K562 (cell line): ENCODE measurements around the gene ZFP69B. TPM values are rescaled to one million over a fixed set of nuclear protein-coding genes. Genes with fewer than 3 reads are reported as not detected.
A peak's percentile ranks its signal among the peaks of the same experiment; 100 is the strongest.

Source experiments
- CBX1 ChIP-seq: sonication (generic); IDR thresholded peaks from 2 replicates; pipeline ENCODE4 v1.6.1; 2016; ENCODE audit warnings: antibody characterized with exemption, low read depth, mild to moderate bottlenecking
- CBX5 ChIP-seq: IDR thresholded peaks from 2 replicates; pipeline ENCODE4 v1.6.1; 2014; ENCODE audit warnings: low read depth, borderline replicate concordance
- KLF1 ChIP-seq: fragments of 450-650 bp; IDR thresholded peaks from 2 replicates; pipeline ENCODE4 v1.6.1; 2016; ENCODE audit warnings: missing genetic modification characterization, missing compliant biosample characterization
- MAX ChIP-seq: sonication (generic); formaldehyde crosslinking; IDR thresholded peaks from 2 replicates; pipeline ENCODE4 v1.9.0; 2022; ENCODE audit warnings: mild to moderate bottlenecking, missing genetic modification reagents
- MTA3 ChIP-seq: fragments of 450-650 bp; formaldehyde crosslinking; IDR thresholded peaks from 2 replicates; pipeline ENCODE4 v1.6.1; 2017; ENCODE audit warnings: mild to moderate bottlenecking, borderline replicate concordance
- TAF1 ChIP-seq: IDR thresholded peaks from 2 replicates; pipeline ENCODE4 v1.6.1; 2011; ENCODE audit warnings: mild to moderate bottlenecking, low read length, moderate library complexity; ENCODE audit not compliant: insufficient read depth, control insufficient read depth, severe bottlenecking; ENCODE audit errors: extremely low read depth
- THAP12 ChIP-seq: fragments of 250-450 bp; sonication (Bioruptor Pico); IDR thresholded peaks from 2 replicates; pipeline ENCODE4 v1.9.0; 2021; ENCODE audit warnings: mild to moderate bottlenecking, inconsistent platforms
- TOE1 ChIP-seq, 2 experiments: fragments of 450-650 bp in 1 of 2; sonication (generic) in 1 of 2; formaldehyde crosslinking in 1 of 2; IDR thresholded peaks; 2 replicates each; pipeline versions ENCODE4 v1.7.1 to v1.8.0; 2016 to 2022; ENCODE audit warnings: borderline replicate concordance in 2 of 2, mild to moderate bottlenecking in 2 of 2, antibody characterized with exemption in 1 of 2, inconsistent platforms in 1 of 2, low read depth in 1 of 2, missing genetic modification reagents in 1 of 2, moderate library complexity in 1 of 2
- ZMIZ1 ChIP-seq, 2 experiments: fragments of 150-350 bp in 1 of 2; IDR thresholded peaks; 2 replicates each; pipeline ENCODE4 v1.6.1; 2012 to 2016; ENCODE audit warnings: low read depth in 2 of 2, low read length in 2 of 2, mild to moderate bottlenecking in 1 of 2, moderate library complexity in 1 of 2
- polyA plus RNA-seq, 8 experiments: library from polyadenylated mRNA; depleted of rRNA in 4 of 8; stranded (reverse) in 5 of 8; unstranded in 3 of 8; fragments of >200 nt; fragmentation: Nextera tagmentation in 2 of 8; fragmentation: Illumina TruSeq in 1 of 8; extraction: Ambion mirVana in 2 of 8; extraction: Trizol in 1 of 8; gene quantifications; 2 replicates each; pipeline versions ENCODE4 v1.2.1 to v1.2.3, GENCODE V29; 2011 to 2014; ENCODE audit warnings: inconsistent platforms in 1 of 8, missing spikeins in 1 of 8
- total RNA-seq, 7 experiments: library from RNA; depleted of rRNA in 6 of 7; stranded (reverse); fragments of >200 nt in 6 of 7; fragmentation: Illumina TruSeq in 2 of 7; extraction: Trizol in 2 of 7; gene quantifications; 2 replicates each; pipeline versions ENCODE4 v1.2.1 to v1.2.3, GENCODE V29; 2011 to 2021; ENCODE audit warnings: low replicate concordance in 1 of 7

The ZFP69B gene
- total and polyA plus RNA-seq, 9 of the 15 experiments (the other 6 are each of a cell fraction or from before 2014, with no cell fraction given) = 1.6 to 10.3 (median 8.4) TPM

DNA sequence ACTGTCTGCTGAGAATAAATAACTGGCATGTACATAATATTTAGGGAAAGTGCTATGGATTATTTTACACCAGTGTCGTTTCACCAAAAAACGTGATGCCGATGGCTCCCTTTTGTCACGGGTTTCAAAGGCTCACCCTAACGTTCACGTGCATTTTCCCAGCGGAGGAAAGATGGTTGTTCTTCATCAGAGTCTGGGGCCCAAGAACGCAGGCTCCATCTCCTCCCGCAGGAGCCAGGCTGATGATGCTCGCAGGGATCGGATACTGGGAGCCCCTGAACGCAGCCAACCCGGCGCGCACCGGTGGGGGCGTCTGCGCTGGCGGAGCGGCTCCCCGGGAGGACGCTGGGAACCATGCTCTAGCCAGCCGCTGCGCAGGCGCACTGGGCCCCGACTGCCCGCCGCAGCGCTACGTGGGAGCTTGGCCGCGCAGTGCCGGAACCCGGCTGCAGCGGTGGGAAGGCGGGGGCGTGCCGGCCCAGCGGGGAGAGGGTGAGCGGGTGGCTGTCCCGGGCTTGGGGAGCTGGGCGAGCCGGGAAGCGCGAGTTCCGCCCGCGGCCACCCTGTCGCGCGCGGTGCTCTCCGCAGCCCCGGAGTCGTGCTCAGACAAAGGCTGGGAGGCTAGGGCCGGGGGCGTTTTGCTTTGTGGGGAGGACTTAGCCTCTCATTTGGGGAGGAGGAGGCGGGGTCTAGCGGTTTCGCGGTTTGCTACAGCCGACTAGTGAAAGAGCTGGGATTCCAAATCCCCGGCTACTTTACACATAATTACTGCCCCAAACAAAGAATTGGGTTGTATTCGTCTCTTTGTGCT lies at the start of gene ZFP69B (continued):
- TF ChIP-seq MAX (peak; percentile 85), MTA3 (peak; percentile 73; the same call in 1 of the 2 replicates), CBX1 (peak; percentile 65; the same call in 1 of the 2 replicates), KLF1 (tag) (no peak), CBX5 (0 out of 2 replicates have a peak, but pooled peaks have one; percentile 22), ZMIZ1 (IDR thresholded peaks at IDR 0.05; ENCODE audit: low read depth in 2 of 2, low read length in 2 of 2) (peak in 1 of 2 experiments; percentile 54; a peak in 1 of 4 replicates), TOE1 (IDR thresholded peaks at IDR 0.05; ENCODE audit: borderline replicate concordance) (0 out of 2 replicates have a peak, but pooled peaks have one; percentile 51), TOE1 (CRISPR knock-in tag; IDR thresholded peaks at IDR 0.05; ENCODE audit: borderline replicate concordance, low read depth) (no peak), TAF1 (peak; percentile 73), THAP12 (CRISPR knock-in tag) (peak; percentile 83; the same call in 1 of the 2 replicates)
